ENCODE data around the gene PAX6. TPM values are rescaled to one million over a fixed set of nuclear protein-coding genes. Genes with fewer than 3 reads are reported as not detected.

Gene PAX6
- total RNA-seq (2016; rRNA removed; fragmentation: Illumina TruSeq; extraction: Trizol): 0.15 TPM in 1 of 2 replicates, not detected in the other
- 0.20 TPM in 1 of 2 replicates, not detected in the other for total RNA-seq (2016; cell fraction: cytosol; rRNA removed; fragmentation: Illumina TruSeq; extraction: Trizol; ENCODE audit: low read depth)
- total RNA-seq (2016; cell fraction: insoluble cytoplasmic fraction; rRNA removed; fragmentation: Illumina TruSeq; extraction: Trizol): 0.15 TPM in 1 of 2 replicates, not detected in the other
- total RNA-seq (2016; cell fraction: membrane; rRNA removed; fragmentation: Illumina TruSeq; extraction: Trizol): 0.19 and 0.21 TPM in 2 replicates
- total RNA-seq (2016; cell fraction: nucleus; rRNA removed; fragmentation: Illumina TruSeq; extraction: Trizol): 0.28 TPM in 1 of 2 replicates, not detected in the other
- 0.67 and 1.1 TPM in 2 replicates for polyA plus RNA-seq (2011; rRNA removed)
- polyA plus RNA-seq (2011; cell fraction: cytosol; rRNA removed): 0.79 and 0.93 TPM in 2 replicates
- polyA plus RNA-seq (2011; cell fraction: nucleus; rRNA removed): 2.4 and 2.6 TPM in 2 replicates
- polyA plus RNA-seq (2012): 0.09 and 0.31 TPM in 2 replicates
- 0.29 TPM in 1 of 2 replicates, not detected in the other for polyA plus RNA-seq (2016; cell fraction: cytosol; fragmentation: Illumina TruSeq; extraction: Trizol; ENCODE audit: low read depth)
- polyA plus RNA-seq (2016; cell fraction: insoluble cytoplasmic fraction; fragmentation: Illumina TruSeq; extraction: Trizol; ENCODE audit: low read depth): 0.34 TPM in 1 of 2 replicates, not detected in the other
- polyA plus RNA-seq (2016; cell fraction: membrane; fragmentation: Illumina TruSeq; extraction: Trizol; ENCODE audit: low read depth): 0.21 TPM in 1 of 2 replicates, not detected in the other
- polyA plus RNA-seq (2016; cell fraction: nucleus; fragmentation: Illumina TruSeq; extraction: Trizol; ENCODE audit: insufficient read depth, low read depth): 0.31 and 0.36 TPM in 2 replicates
- polyA minus RNA-seq (2011; rRNA and poly(A)+ RNA removed; ENCODE audit: low replicate concordance): 2.3 and 18.4 TPM in 2 replicates
- 0.69 TPM in 1 of 2 replicates, not detected in the other for polyA minus RNA-seq (2011; cell fraction: cytosol; rRNA and poly(A)+ RNA removed)
- polyA minus RNA-seq (2011; cell fraction: nucleus; rRNA and poly(A)+ RNA removed): 1.5 and 2.3 TPM in 2 replicates
- percentile 30 among the genes with signal in this experiment for Bru-seq, nascent RNA
- BruChase-seq, experiment 1, labeled RNA remaining after a 6-hour chase: percentile 28 among the genes with signal in this experiment
- BruChase-seq, experiment 2, labeled RNA remaining after a 2-hour chase: percentile 27 among the genes with signal in this experiment
- long read RNA-seq, experiment 1, partial matches to known transcripts: 0 of 1 reads
- long read RNA-seq, experiment 1, other reads (novel, unspliced or antisense): 0 of 1 reads
- long read RNA-seq, experiment 2, partial matches to known transcripts: 0 of 1 reads
- long read RNA-seq, experiment 2, other reads (novel, unspliced or antisense): 1 of 1 reads

DNA sequence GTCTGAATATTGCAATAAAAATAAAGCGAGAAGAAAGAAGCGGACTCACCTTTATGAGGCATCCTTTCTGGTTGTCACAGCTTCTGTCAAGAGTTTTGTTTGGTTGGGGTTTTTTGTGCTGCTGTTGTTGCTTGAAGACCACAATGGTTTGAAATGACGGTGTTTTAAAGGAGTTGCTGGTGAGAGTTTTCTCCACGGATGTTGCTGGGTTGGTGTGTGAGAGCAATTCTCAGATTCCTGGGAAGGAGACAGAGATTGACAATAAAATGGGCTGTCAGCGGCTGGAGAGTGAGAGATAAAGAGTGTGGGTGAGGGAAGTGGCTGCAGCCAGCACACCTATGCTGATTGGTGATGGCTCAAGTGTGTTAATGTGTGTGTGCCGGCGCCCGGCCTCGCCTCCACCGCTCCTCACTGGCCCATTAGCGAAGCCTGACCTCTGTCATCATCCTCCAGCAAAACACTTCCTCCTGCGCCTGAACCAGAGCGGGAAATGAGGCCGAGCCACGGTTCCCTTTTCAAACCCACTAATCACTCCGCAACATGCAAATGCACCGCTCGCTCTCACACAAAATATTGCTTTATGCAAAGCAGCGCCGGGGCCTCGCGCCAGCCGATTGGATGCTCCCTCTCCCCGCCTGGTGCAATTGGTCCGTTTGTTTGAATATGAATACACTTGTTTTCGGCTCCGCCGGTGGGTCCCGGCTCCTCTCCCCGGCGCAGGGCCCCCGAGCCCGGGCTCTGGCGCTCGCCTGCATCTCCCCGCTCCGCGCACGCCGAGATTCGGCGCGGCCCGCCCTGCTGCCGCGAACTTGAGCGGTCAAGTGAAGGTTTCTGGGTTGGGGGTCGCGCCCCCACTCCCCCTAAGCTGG lies at the start of gene PAX6:
Gene PAX6 (minus strand): TSS at position 544 of the 869 bp plus-strand sequence. CDS start 4,911 bp downstream, outside the sequence.
- peak; percentile 29 for ATAC-seq
- Histone ChIP-seq H2AFZ (ENCODE audit: low read length) (no peak within 1 kb of the TSS), H3K9ac (ENCODE audit: insufficient read depth, low read depth, low read length) (no peak within 1 kb of the TSS), H3K4me1 (ENCODE audit: insufficient read depth, low read length) (peaks cover 60% of the 10 kb centered on the region), H3K27me3 (ENCODE audit: control insufficient read depth in 1 of 2, insufficient read depth in 2 of 2, low read length in 2 of 2) (peaks cover 27 to 88% of the 10 kb centered on the region in 2 experiments), H3K27ac (ENCODE audit: extremely low read length, insufficient read depth, low read length) (no peak within 1 kb of the TSS), H3K79me2 (ENCODE audit: insufficient read depth, low read length) (no peaks in the 10 kb centered on the region), H3K36me3 (replicated peaks in 1 of 2; ENCODE audit: control insufficient read depth in 1 of 2, insufficient read depth in 2 of 2, low read length in 2 of 2) (no peaks in the 10 kb centered on the region), H3K4me3 (replicated peaks in 1 of 3; ENCODE audit: insufficient read depth in 1 of 3, low read depth in 2 of 3, low read length in 3 of 3) (peak within 1 kb of the TSS; percentile 47 to 70 (median 57)), H4K20me1 (ENCODE audit: insufficient read depth, low read length) (peaks cover 8% of the 10 kb centered on the region; the same call in 1 of the 2 replicates), H3K9me3 (ENCODE audit: low read length) (no peaks in the 10 kb centered on the region), H3K4me2 (ENCODE audit: low read depth, low read length) (peak within 1 kb of the TSS; percentile 89)
- no TSS peak for BruUV-seq (replicated peaks)
- ChIA-PET POLR2A (no interaction called here), CTCF (ENCODE audit: low intra/inter-chr PET ratio, low total read pairs) (no interaction called here)
- in situ Hi-C loops (cut with HindIII; ENCODE audit: extremely low pct_ligation_motif_present, low pct_unique_long_range_greater_than_20kb): no loop called here
- peak; percentile 51 for DNase-seq (ENCODE audit: low spot score)
- no peak for FAIRE-seq
- TF ChIP-seq NFYB (CRISPR knock-in tag; IDR thresholded peaks at IDR 0.05): peak; percentile 43; the same call in 1 of the 2 replicates
- TF ChIP-seq, protein P1, sequence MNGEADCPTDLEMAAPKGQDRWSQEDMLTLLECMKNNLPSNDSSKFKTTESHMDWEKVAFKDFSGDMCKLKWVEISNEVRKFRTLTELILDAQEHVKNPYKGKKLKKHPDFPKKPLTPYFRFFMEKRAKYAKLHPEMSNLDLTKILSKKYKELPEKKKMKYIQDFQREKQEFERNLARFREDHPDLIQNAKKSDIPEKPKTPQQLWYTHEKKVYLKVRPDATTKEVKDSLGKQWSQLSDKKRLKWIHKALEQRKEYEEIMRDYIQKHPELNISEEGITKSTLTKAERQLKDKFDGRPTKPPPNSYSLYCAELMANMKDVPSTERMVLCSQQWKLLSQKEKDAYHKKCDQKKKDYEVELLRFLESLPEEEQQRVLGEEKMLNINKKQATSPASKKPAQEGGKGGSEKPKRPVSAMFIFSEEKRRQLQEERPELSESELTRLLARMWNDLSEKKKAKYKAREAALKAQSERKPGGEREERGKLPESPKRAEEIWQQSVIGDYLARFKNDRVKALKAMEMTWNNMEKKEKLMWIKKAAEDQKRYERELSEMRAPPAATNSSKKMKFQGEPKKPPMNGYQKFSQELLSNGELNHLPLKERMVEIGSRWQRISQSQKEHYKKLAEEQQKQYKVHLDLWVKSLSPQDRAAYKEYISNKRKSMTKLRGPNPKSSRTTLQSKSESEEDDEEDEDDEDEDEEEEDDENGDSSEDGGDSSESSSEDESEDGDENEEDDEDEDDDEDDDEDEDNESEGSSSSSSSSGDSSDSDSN (CRISPR knock-in tag; IDR thresholded peaks at IDR 0.05): no peak; the same call in 1 of the 2 replicates
- peak; percentile 56; the same call in 1 of the 2 replicates for TF ChIP-seq BCL6 (CRISPR knock-in tag; IDR thresholded peaks at IDR 0.05)
- TF ChIP-seq KAT2B (IDR thresholded peaks at IDR 0.05; ENCODE audit: borderline replicate concordance, low read depth, low read length): no peak
- TF ChIP-seq EZH2 (conservative IDR thresholded peaks at IDR 0.05; ENCODE audit: low read depth, low read length): peak; percentile 91
- TF ChIP-seq, protein P2, sequence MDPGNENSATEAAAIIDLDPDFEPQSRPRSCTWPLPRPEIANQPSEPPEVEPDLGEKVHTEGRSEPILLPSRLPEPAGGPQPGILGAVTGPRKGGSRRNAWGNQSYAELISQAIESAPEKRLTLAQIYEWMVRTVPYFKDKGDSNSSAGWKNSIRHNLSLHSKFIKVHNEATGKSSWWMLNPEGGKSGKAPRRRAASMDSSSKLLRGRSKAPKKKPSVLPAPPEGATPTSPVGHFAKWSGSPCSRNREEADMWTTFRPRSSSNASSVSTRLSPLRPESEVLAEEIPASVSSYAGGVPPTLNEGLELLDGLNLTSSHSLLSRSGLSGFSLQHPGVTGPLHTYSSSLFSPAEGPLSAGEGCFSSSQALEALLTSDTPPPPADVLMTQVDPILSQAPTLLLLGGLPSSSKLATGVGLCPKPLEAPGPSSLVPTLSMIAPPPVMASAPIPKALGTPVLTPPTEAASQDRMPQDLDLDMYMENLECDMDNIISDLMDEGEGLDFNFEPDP (CRISPR knock-in tag; conservative IDR thresholded peaks at IDR 0.05): 0 out of 2 replicates have a peak, but pooled peaks have one; percentile 40
- peak; percentile 52; the same call in 1 of the 2 replicates for TF ChIP-seq GABPB1 (CRISPR knock-in tag; IDR thresholded peaks at IDR 0.05)
- peak; percentile 59; the same call in 1 of the 2 replicates for TF ChIP-seq NR2C2 (CRISPR knock-in tag; IDR thresholded peaks at IDR 0.05; ENCODE audit: borderline replicate concordance)
- intact Hi-C loops (cut with micrococcal nuclease; ENCODE audit: unreplicated experiment): loop anchor here (5.0 to 10.0 kb wide), 2 partner anchors 61 to 306 kb away; partner anchors contain the start of genes ELP4 and IMMP1L
- WGBS (ENCODE audit: low lambda C conversion rate): 3% methylated on average over 20 of the region's 49 CpGs
